Neural cell (in vitro differentiated cells): ENCODE measurements around the gene SPON1. TPM values are rescaled to one million over a fixed set of nuclear protein-coding genes. Genes with fewer than 3 reads are reported as not detected.

ENCODE experiments used
- H2AFZ ChIP-seq: fragments of 200-600, 300-800 bp; sonication (generic), shearing (Covaris generic); 2 replicates; pipeline ENCODE4 v1.6.0; 2014; ENCODE audit warnings: low read depth, mild to moderate bottlenecking, antibody characterized with exemption, low read length, moderate library complexity
- H3F3A ChIP-seq: fragments of 200-600 bp; shearing (Covaris generic); 2 replicates; pipeline ENCODE4 v1.6.1; 2016; ENCODE audit warnings: mild to moderate bottlenecking, moderate library complexity, mixed read lengths, antibody characterized with exemption, low read length; ENCODE audit not compliant: insufficient read depth, poor library complexity, severe bottlenecking
- H3K27ac ChIP-seq: fragments of 200-600, 300-800 bp; sonication (generic), shearing (Covaris generic); 2 replicates; pipeline ENCODE4 v1.5.1; 2014; ENCODE audit warnings: mild to moderate bottlenecking, low read length, moderate library complexity
- H3K27me3 ChIP-seq: fragments of 300-800, 200-600 bp; sonication (generic), shearing (Covaris generic); 2 replicates; pipeline ENCODE4 v1.6.0; 2014; ENCODE audit warnings: mild to moderate bottlenecking, low read depth, low read length, moderate library complexity; ENCODE audit not compliant: insufficient read depth
- H3K36me3 ChIP-seq: fragments of 300-800, 200-600 bp; sonication (generic), shearing (Covaris generic); 2 replicates; pipeline ENCODE4 v1.5.1; 2014; ENCODE audit warnings: mild to moderate bottlenecking, antibody characterized with exemption, low read length, moderate library complexity; ENCODE audit not compliant: insufficient read depth
- H3K4me2 ChIP-seq: fragments of 300-800, 200-600 bp; sonication (generic), shearing (Covaris generic); 2 replicates; pipeline ENCODE4 v1.6.0; 2014; ENCODE audit warnings: mild to moderate bottlenecking, low read length
- H3K4me3 ChIP-seq: fragments of 300-800, 200-600 bp; sonication (generic), shearing (Covaris generic); 2 replicates; pipeline ENCODE4 v1.5.1; 2014; ENCODE audit warnings: mild to moderate bottlenecking, low read length, moderate library complexity
- H3K79me2 ChIP-seq: fragments of 200-600 bp; shearing (Covaris generic); replicated peaks from 2 replicates; pipeline ENCODE4 v1.6.0; 2014; ENCODE audit warnings: mild to moderate bottlenecking, low read length, moderate library complexity; ENCODE audit not compliant: insufficient read depth
- H3K9ac ChIP-seq: fragments of 300-800, 200-600 bp; sonication (generic), shearing (Covaris generic); 2 replicates; pipeline ENCODE4 v1.6.1; 2016; ENCODE audit warnings: mild to moderate bottlenecking, low read length, mixed read lengths
- H3K9me2 ChIP-seq: fragments of 200-600 bp; shearing (Covaris generic); 2 replicates; pipeline ENCODE4 v1.6.1; 2016; ENCODE audit warnings: mild to moderate bottlenecking, low read length, mixed read lengths; ENCODE audit not compliant: insufficient read depth
- H3K9me3 ChIP-seq: fragments of 200-600, 300-800 bp; sonication (generic), shearing (Covaris generic); 2 replicates; pipeline ENCODE4 v1.6.1; 2016; ENCODE audit warnings: mild to moderate bottlenecking, mixed run types, low read length, moderate library complexity, mixed read lengths
- H4K20me1 ChIP-seq: fragments of 200-600 bp; shearing (Covaris generic); 2 replicates; pipeline ENCODE4 v1.6.1; 2016; ENCODE audit warnings: mild to moderate bottlenecking, mixed run types; ENCODE audit not compliant: insufficient read depth
- EP300 ChIP-seq: fragments of 450-650 bp; conservative IDR thresholded peaks from 2 replicates; pipeline ENCODE4 v1.6.1; 2014; ENCODE audit warnings: antibody characterized with exemption, mild to moderate bottlenecking, moderate library complexity; ENCODE audit not compliant: poor library complexity, severe bottlenecking
- EZH2 ChIP-seq: fragments of 200-600, 300-800 bp; shearing (Covaris generic), sonication (generic); IDR thresholded peaks from 2 replicates; pipeline ENCODE4 v1.6.1; 2014; ENCODE audit warnings: antibody characterized with exemption, low read length, borderline replicate concordance, mild to moderate bottlenecking; ENCODE audit not compliant: insufficient read depth, poor library complexity, severe bottlenecking
- MXI1 ChIP-seq: fragments of 450-650 bp; conservative IDR thresholded peaks from 2 replicates; pipeline ENCODE4 v1.6.1; 2014; ENCODE audit warnings: antibody characterized with exemption, mild to moderate bottlenecking; ENCODE audit not compliant: poor library complexity, severe bottlenecking
- POLR2AphosphoS5 ChIP-seq: IDR thresholded peaks from 2 replicates; pipeline ENCODE4 v1.6.1; 2012
- RAD21 ChIP-seq: fragments of 450-650 bp; conservative IDR thresholded peaks from 2 replicates; pipeline ENCODE4 v1.6.1; 2014; ENCODE audit warnings: antibody characterized with exemption, mild to moderate bottlenecking, moderate library complexity
- SMC3 ChIP-seq: fragments of 450-650 bp; conservative IDR thresholded peaks from 2 replicates; pipeline ENCODE4 v1.6.1; 2014; ENCODE audit warnings: antibody characterized with exemption, mild to moderate bottlenecking, moderate library complexity; ENCODE audit not compliant: poor library complexity
- TAF1 ChIP-seq: IDR thresholded peaks from 2 replicates; pipeline ENCODE4 v1.6.1; 2012; ENCODE audit warnings: low read depth
- polyA plus RNA-seq: library from polyadenylated mRNA; depleted of rRNA; stranded (reverse); fragments of >200 nt; gene quantifications from 2 replicates; pipeline ENCODE4 v1.2.3, GENCODE V29; 2014
- TF ChIP-seq, protein P1 (sequence below): IDR thresholded peaks from 2 replicates; pipeline ENCODE4 v1.6.1; 2012; ENCODE audit warnings: borderline replicate concordance
- TF ChIP-seq, protein P2 (sequence below): fragments of 450-650 bp; IDR thresholded peaks from 2 replicates; pipeline ENCODE4 v1.5.1; 2014; ENCODE audit warnings: antibody characterized with exemption, mild to moderate bottlenecking, moderate library complexity; ENCODE audit not compliant: poor library complexity, severe bottlenecking

SPON1 gene
- polyA plus RNA-seq, 1 donor from 2014 or later, result 0.66 TPM

DNA sequence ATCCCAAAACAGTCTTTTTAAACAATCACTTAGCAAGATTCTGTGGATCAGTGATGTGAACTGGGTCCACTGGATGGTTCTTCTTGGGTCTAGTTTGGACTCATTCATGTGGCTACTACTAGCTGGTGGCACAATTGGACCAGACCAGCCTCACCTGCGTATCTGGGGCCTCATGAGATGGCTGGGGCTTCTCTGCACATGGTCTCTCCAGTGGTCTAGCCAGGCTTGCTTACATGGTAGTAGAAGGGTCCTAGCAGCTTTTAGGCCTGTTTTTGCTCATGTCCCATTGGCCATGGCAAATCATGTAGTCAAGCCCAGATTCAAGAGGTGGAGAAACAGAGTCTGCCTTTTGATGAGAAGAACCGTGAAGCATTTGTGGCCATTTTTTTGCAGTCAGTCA lies 302.4 kb downstream of the SPON1 start:
- Histone ChIP-seq H2AFZ (no peak overlapping the region), H3K9me2 (no peaks in the 10 kb centered on the region), H3K79me2 (no peaks in the 10 kb centered on the region), H4K20me1 (no peaks in the 10 kb centered on the region), H3K9me3 (no peaks in the 10 kb centered on the region), H3K4me2 (no peak overlapping the region), H3K4me3 (no peak overlapping the region), H3K36me3 (no peaks in the 10 kb centered on the region), H3K9ac (no peak overlapping the region), H3K27me3 (no peaks in the 10 kb centered on the region), H3F3A (no peaks in the 10 kb centered on the region), H3K27ac (no peak overlapping the region)
- TF ChIP-seq SMC3 (no peak), POLR2AphosphoS5 (no peak), TAF1 (no peak), EZH2 (no peak), EP300 (no peak), RAD21 (no peak), MXI1 (no peak)
- TF ChIP-seq, protein P1, sequence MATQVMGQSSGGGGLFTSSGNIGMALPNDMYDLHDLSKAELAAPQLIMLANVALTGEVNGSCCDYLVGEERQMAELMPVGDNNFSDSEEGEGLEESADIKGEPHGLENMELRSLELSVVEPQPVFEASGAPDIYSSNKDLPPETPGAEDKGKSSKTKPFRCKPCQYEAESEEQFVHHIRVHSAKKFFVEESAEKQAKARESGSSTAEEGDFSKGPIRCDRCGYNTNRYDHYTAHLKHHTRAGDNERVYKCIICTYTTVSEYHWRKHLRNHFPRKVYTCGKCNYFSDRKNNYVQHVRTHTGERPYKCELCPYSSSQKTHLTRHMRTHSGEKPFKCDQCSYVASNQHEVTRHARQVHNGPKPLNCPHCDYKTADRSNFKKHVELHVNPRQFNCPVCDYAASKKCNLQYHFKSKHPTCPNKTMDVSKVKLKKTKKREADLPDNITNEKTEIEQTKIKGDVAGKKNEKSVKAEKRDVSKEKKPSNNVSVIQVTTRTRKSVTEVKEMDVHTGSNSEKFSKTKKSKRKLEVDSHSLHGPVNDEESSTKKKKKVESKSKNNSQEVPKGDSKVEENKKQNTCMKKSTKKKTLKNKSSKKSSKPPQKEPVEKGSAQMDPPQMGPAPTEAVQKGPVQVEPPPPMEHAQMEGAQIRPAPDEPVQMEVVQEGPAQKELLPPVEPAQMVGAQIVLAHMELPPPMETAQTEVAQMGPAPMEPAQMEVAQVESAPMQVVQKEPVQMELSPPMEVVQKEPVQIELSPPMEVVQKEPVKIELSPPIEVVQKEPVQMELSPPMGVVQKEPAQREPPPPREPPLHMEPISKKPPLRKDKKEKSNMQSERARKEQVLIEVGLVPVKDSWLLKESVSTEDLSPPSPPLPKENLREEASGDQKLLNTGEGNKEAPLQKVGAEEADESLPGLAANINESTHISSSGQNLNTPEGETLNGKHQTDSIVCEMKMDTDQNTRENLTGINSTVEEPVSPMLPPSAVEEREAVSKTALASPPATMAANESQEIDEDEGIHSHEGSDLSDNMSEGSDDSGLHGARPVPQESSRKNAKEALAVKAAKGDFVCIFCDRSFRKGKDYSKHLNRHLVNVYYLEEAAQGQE, result no peak
- TF ChIP-seq, protein P2, sequence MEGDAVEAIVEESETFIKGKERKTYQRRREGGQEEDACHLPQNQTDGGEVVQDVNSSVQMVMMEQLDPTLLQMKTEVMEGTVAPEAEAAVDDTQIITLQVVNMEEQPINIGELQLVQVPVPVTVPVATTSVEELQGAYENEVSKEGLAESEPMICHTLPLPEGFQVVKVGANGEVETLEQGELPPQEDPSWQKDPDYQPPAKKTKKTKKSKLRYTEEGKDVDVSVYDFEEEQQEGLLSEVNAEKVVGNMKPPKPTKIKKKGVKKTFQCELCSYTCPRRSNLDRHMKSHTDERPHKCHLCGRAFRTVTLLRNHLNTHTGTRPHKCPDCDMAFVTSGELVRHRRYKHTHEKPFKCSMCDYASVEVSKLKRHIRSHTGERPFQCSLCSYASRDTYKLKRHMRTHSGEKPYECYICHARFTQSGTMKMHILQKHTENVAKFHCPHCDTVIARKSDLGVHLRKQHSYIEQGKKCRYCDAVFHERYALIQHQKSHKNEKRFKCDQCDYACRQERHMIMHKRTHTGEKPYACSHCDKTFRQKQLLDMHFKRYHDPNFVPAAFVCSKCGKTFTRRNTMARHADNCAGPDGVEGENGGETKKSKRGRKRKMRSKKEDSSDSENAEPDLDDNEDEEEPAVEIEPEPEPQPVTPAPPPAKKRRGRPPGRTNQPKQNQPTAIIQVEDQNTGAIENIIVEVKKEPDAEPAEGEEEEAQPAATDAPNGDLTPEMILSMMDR, result no peak

DNA sequence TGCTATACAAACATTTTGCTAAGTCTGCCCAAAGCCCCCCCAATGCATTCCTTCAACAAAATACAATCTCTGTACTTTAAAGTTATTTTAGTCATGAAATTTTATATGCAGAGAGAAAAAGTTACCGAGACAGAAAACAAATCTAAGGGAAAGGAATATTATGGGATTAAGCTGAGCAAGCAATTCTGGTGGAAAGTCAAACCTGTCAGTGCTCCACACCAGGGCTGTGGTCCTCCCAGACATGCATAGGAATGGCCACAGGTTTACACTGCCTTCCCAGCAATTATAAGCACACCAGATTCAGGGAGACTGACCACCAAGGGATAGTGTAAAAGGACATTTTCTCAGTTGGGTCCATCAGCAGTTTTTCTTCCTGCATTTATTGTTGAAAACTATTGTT lies 304.1 kb downstream of the SPON1 start:
- Histone ChIP-seq H3K4me3 (no peak overlapping the region), H3K9me3 (no peaks in the 10 kb centered on the region), H3K79me2 (no peaks in the 10 kb centered on the region), H2AFZ (no peak overlapping the region), H3K27ac (no peak overlapping the region), H3K27me3 (no peaks in the 10 kb centered on the region), H4K20me1 (no peaks in the 10 kb centered on the region), H3K36me3 (no peaks in the 10 kb centered on the region), H3K4me2 (no peak overlapping the region), H3F3A (no peaks in the 10 kb centered on the region), H3K9me2 (no peaks in the 10 kb centered on the region), H3K9ac (no peak overlapping the region)
- no peak for TF ChIP-seq POLR2AphosphoS5
- TF ChIP-seq, protein P2, result no peak
- no peak for TF ChIP-seq RAD21
- no peak for TF ChIP-seq EP300
- TF ChIP-seq, protein P1, result no peak
- no peak for TF ChIP-seq EZH2
- TF ChIP-seq SMC3, result no peak
- TF ChIP-seq TAF1, result no peak
- TF ChIP-seq MXI1, result no peak
